Tibial nerve (tissue), 4 donors: Measurements from ENCODE around the gene MRPS22. TPM values are rescaled to one million over a fixed set of nuclear protein-coding genes. Genes with fewer than 3 reads are reported as not detected.

ENCODE experiments used
- DNase-seq, 2 donors: peaks; one replicate each; pipeline ENCODE4 v3.0.0-alpha.2; 2019; ENCODE audit warnings: low spot score in 2 of 2
- H3K27ac ChIP-seq, 4 donors: fragments of 200-600 bp; sonication (generic) in 3 of 4; one replicate each; pipeline ENCODE4 v1.5.1; 2017 to 2019; ENCODE audit warnings: mild to moderate bottlenecking in 1 of 4
- H3K27me3 ChIP-seq, 2 donors: fragments of 200-600 bp; sonication (generic) in 1 of 2; one replicate each; pipeline versions ENCODE4 v1.5.1 to v1.6.0; 2017 to 2019
- H3K36me3 ChIP-seq, 3 donors: fragments of 200-600 bp; sonication (generic); one replicate each; pipeline ENCODE4 v1.5.1; 2018 to 2019
- H3K4me1 ChIP-seq, 4 donors: fragments of 200-600 bp; sonication (generic) in 3 of 4; one replicate each; pipeline ENCODE4 v1.5.1; 2017 to 2019
- H3K4me3 ChIP-seq, 4 donors: fragments of 200-600 bp; sonication (generic) in 3 of 4; one replicate each; pipeline ENCODE4 v1.5.1; 2017 to 2019; ENCODE audit warnings: mild to moderate bottlenecking in 1 of 4, moderate library complexity in 1 of 4
- H3K9me3 ChIP-seq, 4 donors: fragments of 200-600 bp; sonication (generic) in 3 of 4; one replicate each; pipeline ENCODE4 v1.5.1; 2017 to 2019
- CTCF ChIP-seq, 5 experiments: fragments of 200-600 bp in 3 of 5; fragments of 450-650 bp in 2 of 5; sonication (generic) in 3 of 5; IDR thresholded peaks; one replicate each; pipeline ENCODE4 v1.5.1; 2016 to 2019; ENCODE audit warnings: antibody characterized with exemption in 5 of 5, mild to moderate bottlenecking in 3 of 5, moderate library complexity in 2 of 5
- EP300 ChIP-seq, 2 donors: sonication (generic); formaldehyde crosslinking; IDR thresholded peaks; one replicate each; pipeline ENCODE4 v1.6.1; 2017; ENCODE audit warnings: antibody characterized with exemption in 2 of 2, mild to moderate bottlenecking in 1 of 2
- POLR2A ChIP-seq, 2 donors: fragments of 450-650 bp; IDR thresholded peaks; one replicate each; pipeline ENCODE4 v1.6.1; 2017; ENCODE audit warnings: antibody characterized with exemption in 2 of 2, mild to moderate bottlenecking in 2 of 2, moderate library complexity in 2 of 2
- WGBS, 2 donors: methylation state at CpG; one replicate each; pipeline ENCODE4 v1.1.5; 2018; 5-methylcytosine and 5-hydroxymethylcytosine counted together
- total RNA-seq, 4 donors: library from RNA; depleted of rRNA; stranded (reverse); fragments of >200 nt; gene quantifications; one replicate each; pipeline ENCODE4 v1.1.0, GENCODE V29; 2016

The MRPS22 gene
- total RNA-seq, 4 donors from 2014 or later, result 37.7 to 50.7 (median 46.4) TPM

DNA sequence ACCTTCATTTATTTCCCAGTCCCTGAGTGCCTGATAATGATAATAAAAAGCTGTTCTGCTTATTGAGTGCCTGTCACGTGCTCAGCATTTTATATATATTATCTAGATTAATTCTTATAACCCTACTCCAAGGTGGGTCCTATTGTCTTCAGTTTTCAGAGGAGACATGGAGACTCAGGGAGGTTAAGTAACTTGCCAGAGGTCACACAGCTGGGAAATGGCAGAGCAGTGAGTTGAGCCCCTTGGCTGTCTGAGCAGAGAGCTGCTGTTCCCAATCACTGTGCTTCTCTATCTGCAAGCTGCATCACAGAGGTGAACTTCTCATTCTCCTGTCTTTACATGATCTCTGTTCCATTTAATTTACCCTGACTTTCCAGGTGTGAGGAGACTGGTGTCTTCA lies 32.3 kb upstream of the MRPS22 start:
- WGBS, 2 donors, result 56 to 79% methylated on average over 1 of the region's 1 CpG
- no peaks in the 10 kb centered on the region for H3K4me1 ChIP-seq

GRCh38 chr3:139312416-139312815 lies 31.4 kb upstream of the MRPS22 start:
- 77 to 92% methylated on average over 1 of the region's 1 CpG for WGBS, 2 donors
- Histone ChIP-seq H3K27ac (no peak overlapping the region), H3K27me3 (peaks cover 0 to 6% of the 10 kb centered on the region in 2 donors), H3K9me3 (no peaks in the 10 kb centered on the region), H3K4me1 (no peaks in the 10 kb centered on the region), H3K4me3 (no peak overlapping the region), H3K36me3 (no peaks in the 10 kb centered on the region)
- TF ChIP-seq POLR2A (IDR thresholded peaks at IDR 0.05) (no peak), EP300 (IDR thresholded peaks at IDR 0.05) (no peak), CTCF (IDR thresholded peaks at IDR 0.05) (no peak)
- no peak for DNase-seq

More for the DNA sequence above, 32.3 kb upstream of the MRPS22 start:
- no peaks in the 10 kb centered on the region for H3K36me3 ChIP-seq
- no peaks in the 10 kb centered on the region for H3K9me3 ChIP-seq
- no peak for TF ChIP-seq CTCF (IDR thresholded peaks at IDR 0.05)
- no peak overlapping the region for H3K27ac ChIP-seq
- peaks cover 0 to 6% of the 10 kb centered on the region in 2 donors for H3K27me3 ChIP-seq
- DNase-seq, result no peak
- no peak overlapping the region for H3K4me3 ChIP-seq

GRCh38 chr3:139312959-139313358 lies 30.9 kb upstream of the MRPS22 start:
- Histone ChIP-seq H3K4me3 (no peak overlapping the region), H3K27ac (no peak overlapping the region), H3K36me3 (no peaks in the 10 kb centered on the region), H3K9me3 (no peaks in the 10 kb centered on the region), H3K27me3 (peaks cover 0 to 6% of the 10 kb centered on the region in 2 donors), H3K4me1 (no peaks in the 10 kb centered on the region)
- DNase-seq, result no peak
- no peak for TF ChIP-seq POLR2A (IDR thresholded peaks at IDR 0.05)
- TF ChIP-seq EP300 (IDR thresholded peaks at IDR 0.05), result no peak
- no peak for TF ChIP-seq CTCF (IDR thresholded peaks at IDR 0.05)
- WGBS, 2 donors, result 89 to 92% methylated on average over 2 of the region's 2 CpGs

DNA sequence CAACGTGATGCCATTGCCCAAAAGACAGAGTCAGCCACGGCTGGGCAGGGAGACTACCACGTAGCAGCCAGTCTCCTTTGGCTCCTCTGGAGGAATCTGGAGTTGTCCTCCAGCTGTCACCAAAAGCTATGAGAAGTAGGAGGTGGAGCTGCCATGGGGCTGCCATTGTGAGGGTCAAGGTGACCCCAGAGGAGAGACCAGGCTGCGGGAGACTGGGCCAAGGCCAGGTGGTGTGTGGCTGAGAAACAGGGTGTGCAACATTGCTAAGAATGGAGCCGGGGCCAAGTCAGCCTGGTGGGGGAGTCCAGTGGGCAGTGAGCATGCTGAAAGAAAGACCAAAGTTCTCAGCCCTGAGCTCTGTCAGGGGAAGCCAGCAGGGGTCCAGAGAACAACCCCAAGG lies 29.9 kb upstream of the MRPS22 start:
- H3K27me3 ChIP-seq, result peaks cover 0 to 6% of the 10 kb centered on the region in 2 donors
- no peak for DNase-seq
- no peak overlapping the region for H3K27ac ChIP-seq
- H3K9me3 ChIP-seq, result no peaks in the 10 kb centered on the region
- H3K4me1 ChIP-seq, result no peaks in the 10 kb centered on the region
- H3K36me3 ChIP-seq, result no peaks in the 10 kb centered on the region
- no peak for TF ChIP-seq CTCF (IDR thresholded peaks at IDR 0.05)
- TF ChIP-seq EP300 (IDR thresholded peaks at IDR 0.05), result no peak
- no peak for TF ChIP-seq POLR2A (IDR thresholded peaks at IDR 0.05)
- WGBS, 2 donors, result 83 to 86% methylated on average over 5 of the region's 5 CpGs
- no peak overlapping the region for H3K4me3 ChIP-seq

DNA sequence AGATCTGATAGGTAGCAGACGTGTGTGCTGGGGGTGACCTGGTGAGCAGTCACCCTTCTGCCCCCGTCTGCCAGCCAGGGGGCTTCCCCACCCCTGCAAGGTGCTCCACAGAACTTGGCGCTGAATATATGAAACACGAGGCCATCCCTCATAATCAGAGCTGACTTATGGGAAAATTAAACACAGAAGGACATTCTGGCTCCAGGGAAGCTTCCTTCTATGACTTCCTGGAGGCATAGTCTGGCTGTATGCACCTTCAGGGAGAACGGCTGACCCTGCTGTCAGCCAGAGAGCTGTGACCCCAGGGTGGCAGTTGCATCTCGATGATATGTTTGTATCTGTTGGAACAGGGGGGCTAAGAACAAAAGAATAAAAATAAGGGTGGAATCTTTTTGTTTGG lies 26.6 kb upstream of the MRPS22 start:
- no peak overlapping the region for H3K4me3 ChIP-seq
- TF ChIP-seq EP300 (IDR thresholded peaks at IDR 0.05) (no peak), CTCF (IDR thresholded peaks at IDR 0.05) (no peak), POLR2A (IDR thresholded peaks at IDR 0.05) (no peak)
- no peaks in the 10 kb centered on the region for H3K4me1 ChIP-seq
- WGBS, 2 donors, result 63 to 68% methylated on average over 6 of the region's 6 CpGs
- no peaks in the 10 kb centered on the region for H3K36me3 ChIP-seq
- H3K27ac ChIP-seq, result no peak overlapping the region
- no peak for DNase-seq
- no peaks in the 10 kb centered on the region for H3K9me3 ChIP-seq
- H3K27me3 ChIP-seq, result peaks cover 0 to 6% of the 10 kb centered on the region in 2 donors
